Activated CD4-positive, CD25-positive, alpha-beta regulatory T cell treated with anti-CD3 and anti-CD28 coated beads, Interleukin-2, amount 50 U/mL, for 24 hours (primary cell): ENCODE results near the gene F2.
"Not testable (repeated sequence)": the region's sequence is repeated elsewhere in the genome, so short reads cannot be mapped to it uniquely, and the experiment has no call there.

Experiments used
- ATAC-seq, 2 donors: fragments of 150-1000 bp; cut with Tn5 transposase; one replicate each; pipeline ENCODE4 v1.10.0; 2021; ENCODE audit warnings: mild to moderate bottlenecking in 1 of 2, moderate library complexity in 1 of 2

The F2 gene

DNA sequence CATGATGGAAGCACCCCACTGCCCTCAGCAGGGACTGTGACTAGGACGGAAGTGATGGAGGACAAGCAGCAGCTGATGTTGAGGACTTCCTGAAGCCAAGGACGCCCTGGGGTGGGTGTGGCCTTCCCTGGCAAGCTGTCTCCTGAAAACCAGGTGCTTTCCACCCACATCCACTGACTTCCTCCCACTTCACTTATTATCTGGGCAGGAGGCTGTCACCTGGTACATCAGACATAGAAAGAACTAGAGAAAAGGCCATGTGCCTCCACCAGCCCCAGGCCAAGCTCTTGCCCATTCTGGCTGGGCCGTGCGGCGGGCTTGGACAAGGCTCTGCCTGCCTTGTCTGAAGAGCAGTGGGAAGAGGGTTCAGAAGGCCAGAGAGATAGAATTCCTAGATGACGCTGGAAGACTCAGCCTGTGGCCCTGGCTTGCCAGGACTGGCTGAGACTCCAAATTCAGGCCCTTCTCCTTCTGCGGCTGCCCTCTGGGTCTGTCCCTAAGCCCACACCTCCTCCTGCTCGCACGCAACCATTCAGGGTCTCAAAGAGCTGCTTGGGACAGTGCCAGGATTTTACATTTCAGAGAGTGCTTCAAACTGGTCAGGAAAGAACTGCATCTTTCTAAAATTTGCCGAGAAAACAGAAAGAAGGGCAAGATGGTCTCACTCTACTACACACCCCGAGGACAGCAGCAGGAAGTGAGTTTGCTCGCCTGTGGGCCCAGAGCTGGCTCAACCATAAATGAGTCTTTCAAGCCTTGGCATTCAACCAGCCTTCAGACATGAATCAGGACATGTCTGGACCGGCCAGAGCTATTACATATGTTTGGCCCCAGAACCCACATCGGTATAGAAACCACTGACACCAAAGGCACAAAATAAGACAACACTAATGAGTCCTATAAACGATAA is 31.9 kb upstream of the F2 start:
- no peak for ATAC-seq

DNA sequence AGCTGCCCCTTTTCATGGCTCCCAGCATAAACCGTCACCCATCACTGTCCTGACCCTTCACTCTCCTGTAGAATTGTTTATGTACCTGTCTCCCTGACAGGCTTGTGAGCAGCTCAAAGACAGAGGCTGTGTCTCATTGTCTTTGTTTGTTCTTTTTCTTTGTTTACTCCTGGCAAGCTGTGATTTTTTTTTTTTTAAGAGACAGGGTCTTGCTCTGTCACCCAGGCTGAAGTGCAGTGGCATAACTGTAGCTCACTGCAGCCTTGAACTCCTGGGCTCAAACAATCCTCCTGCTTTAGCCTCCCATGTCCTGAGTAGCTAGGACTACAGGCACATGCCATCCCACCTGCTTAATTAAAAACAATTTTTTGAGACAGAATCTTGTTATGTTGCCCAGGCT is 28.3 kb upstream of the F2 start:
- ATAC-seq, result no peak

DNA sequence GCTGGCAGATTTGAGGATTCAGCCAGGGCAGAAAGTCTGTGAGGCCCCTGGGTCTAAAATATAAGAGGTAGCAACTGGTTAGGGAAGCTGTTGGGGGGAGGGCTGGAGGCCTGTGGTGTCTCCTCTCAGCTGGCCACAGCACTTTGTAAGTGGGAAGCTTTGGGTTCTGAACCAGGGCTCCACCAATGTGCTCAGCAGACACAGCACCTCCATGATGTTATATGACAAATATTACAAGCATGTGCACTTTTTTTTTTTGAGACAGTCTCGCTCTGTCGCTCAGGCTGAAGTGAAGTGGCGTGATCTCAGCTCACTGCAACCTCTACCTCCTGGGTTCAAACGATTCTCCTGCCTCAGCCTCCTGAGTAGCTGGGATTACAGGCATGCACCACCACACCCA is 26.6 kb upstream of the F2 start:
- no peak for ATAC-seq

DNA sequence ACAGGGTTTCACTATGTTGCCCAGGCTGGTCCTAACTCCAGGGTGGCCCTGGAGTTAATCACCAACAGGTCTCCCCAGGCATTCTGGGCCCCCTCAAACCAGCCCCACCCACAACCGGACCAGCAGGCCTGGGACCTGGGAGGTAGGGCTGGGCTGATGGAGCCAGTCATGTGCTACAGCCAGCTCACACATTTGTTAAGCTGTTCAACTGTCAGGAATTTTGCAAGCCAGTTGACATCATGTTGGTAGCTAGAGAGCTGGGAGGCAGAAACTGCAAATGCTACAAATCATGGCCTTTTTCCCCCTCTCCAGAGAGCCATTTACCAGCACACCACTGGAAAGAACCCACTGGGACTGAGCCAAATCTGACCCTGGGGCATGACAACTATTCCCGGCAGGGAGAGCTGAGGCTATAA is 25.4 kb upstream of the F2 start:
- ATAC-seq, result no peak

DNA sequence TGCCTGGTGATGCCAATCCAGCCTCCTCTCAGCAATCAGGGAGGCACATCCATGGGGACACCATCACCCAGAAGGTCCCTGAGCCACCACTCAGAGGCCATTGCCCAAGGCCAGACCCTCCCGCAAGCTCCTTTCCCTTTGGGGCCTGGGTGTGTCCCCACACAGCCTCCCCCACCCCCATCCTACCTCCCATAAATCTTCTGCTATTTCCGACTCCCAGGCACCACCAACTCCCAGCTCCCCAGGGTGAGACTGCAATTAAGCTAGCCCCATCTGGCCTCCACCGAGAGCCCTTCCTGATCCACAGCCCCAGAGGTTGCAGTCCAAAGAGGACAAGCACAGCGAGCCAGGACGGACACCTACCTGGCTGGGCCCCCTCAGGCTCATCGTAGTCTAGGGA is 24.9 kb upstream of the F2 start:
- ATAC-seq, result no peak

DNA sequence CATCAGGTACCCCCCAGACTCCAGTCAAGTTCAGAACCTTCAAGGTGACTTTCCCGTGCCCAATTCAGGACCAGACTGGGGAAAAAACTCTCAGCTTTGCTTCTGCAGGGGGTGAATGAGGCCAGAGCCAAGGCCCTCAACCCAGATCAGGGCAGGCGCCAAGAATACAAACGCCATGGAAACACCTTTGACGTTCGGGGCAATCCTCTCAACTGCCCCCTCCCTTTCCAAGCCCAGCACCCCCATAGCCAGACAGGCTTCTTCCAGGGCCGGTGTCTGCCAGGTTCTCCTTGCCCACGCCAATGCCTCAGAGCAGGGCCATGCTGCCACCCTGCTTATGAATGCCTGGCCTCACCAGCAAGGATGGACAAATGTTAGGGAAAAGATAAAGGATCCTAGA is 24.4 kb upstream of the F2 start:
- no peak for ATAC-seq

DNA sequence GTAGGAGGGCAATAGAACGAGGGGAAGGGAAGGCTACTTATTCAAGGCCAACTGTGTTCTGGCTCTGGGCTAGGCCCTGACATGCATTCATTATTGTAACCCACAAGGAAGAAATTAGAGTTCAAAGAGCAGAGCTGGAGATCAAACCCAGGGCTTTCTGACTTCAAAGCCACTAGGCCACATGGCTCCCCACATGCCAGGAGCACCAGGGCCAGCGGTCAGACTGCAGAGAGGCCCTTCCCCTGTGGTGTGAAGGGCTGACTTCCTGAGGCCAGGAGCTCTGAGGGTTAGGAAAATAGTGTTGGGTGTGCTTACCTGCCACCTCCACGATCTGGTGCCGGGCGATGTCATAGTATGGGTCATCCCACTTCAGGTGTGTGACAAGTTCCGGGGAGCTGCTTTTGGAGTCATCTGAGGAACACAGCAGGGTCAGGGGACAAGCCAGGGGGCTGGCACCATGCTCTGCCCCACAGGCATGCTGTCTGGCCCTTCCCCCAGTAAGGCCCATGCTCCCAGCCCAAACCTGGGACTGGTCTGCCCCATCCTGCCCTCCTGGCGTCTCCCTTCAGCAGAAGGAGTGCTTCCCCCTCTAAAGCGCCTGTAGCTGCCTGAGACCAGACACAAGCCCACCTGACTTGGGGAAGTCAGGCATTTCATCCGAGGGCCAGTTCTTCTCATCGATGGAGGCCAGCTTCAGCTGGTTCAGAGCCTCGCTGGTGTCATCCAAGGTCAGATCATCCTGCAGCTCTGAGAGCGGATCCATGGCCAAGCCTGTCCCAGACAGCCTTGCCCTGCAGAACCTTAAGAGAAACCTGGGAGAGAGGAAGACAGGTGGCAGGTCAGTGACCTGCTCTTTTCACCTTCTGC is 23.4 kb upstream of the F2 start:
- no peak for ATAC-seq

DNA sequence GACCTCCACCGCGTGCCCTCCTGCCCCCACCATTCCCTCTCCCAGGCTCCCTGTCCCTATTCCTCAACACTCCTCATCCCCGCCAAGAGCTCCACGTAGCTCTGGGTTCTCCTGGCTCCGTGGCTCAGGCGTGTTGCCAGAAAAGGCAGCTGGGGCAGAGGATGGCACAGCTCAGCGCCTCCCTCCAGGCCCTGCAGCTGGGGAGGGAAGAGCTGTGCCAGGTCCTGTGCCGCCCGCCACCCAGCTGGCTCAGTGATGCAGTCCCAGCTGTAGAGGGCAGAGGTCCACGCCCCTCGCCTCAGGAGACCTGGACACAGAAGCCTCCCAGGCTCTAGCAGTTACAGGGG is 22.8 kb upstream of the F2 start:
- ATAC-seq, result no peak

DNA sequence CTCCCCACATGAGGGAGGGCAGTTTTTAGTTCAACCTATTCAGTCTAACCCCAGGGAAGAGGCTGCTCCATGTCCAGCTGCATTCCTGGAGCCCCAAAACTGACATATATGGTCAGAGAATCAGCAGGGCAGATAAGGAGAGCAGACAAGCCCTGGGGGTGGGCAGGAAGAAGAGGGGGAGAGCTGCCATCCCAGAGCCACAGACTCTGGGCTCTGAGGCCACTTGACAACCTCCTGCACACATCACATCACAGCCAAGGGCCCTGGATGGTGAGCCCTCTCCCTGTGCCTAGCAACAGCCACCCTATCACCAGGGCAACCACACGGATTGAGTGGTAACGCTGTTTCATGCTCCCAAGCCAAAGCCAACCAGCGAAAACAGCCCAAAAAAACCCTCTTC is 21.7 kb upstream of the F2 start:
- ATAC-seq, result no peak

DNA sequence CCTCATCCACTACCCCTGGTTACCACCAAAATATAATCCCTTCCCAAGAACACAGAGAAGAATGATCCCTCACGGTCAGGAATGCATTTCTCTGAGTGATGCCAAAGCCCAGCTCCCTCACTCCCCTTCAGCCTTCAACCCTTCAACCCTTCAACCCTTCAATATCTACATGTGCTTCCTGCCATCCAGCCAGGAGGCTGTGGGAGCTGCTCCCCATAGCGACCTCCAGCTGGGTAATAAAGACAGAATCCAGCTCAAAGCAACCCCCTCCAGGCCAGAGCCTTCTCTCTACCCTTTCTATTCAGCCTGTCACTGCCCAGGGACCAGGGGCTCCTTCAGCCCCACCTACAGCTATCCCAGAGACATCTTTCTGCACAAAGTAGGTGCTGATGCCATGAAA is 21.3 kb upstream of the F2 start:
- no peak for ATAC-seq

DNA sequence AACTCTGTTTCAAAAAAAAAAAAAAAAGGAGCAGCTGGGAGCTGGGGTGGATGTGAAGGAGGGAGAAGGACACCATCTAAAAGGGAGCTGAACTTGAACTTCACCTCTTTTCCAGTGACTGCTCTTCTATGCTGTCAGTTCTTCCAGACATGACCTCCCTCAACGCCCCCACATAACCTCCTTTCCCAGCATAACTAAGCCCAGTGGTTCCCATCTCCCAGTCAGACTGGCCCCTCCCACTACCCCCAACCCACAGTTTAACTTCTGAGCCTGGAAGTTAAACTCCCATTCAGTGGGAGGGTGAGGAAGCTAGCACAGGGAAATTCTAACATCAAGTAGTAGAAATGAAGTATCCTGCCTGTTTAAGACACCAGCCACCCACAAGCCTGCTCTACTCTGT is 20.4 kb upstream of the F2 start:
- no peak for ATAC-seq

DNA sequence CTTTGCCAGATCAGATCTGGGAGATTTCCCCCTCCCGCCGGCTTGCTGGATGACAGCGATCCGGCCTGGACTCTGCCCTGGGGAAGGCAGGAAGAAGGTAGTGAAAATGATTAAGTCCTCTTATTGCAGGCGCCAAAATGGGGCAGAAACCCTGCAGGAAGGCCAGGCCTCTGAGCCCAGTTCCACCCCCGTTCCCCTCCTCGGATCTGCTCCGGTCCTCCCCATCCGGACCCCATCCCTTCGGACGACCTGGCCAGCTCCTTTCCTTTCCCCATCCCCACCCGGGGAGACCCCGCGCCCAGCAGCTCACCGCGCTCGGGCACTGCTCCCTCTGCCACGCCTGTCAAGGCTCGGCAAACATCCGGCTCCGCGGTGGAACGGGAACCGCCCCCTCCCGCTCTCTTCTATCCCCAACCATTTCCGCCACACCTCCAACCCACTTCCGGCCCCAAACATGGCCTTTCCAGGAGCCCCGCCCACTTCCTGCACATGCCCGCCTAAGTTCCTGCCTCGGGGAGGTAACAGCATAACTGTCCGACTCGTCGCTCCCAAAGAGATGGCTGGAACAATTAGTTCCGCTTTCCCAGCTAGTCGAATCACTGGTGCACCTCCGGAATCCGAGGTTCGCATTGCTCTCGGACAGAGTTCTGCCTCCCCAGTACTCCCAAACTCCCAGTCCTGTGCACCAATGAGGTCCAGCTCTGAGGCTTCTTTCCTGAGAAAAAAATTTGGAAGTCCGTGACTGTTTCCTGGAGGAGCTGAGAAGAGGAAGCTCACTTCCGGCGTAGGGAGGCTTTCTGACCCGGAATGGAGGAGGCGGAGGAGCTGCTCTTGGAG is 18.6 kb upstream of the F2 start, which contains the start of the genes ARHGAP1 and ZNF408:
Gene ARHGAP1 (minus strand): TSS at position 379 of the 837 bp plus-strand sequence. CDS start 4,512 bp downstream, outside the sequence.
Gene ZNF408 (plus strand): TSS at position 791 of the 837 bp plus-strand sequence. CDS start 17 bp downstream, at position 808.
- peak; percentile 89 to 94 for ATAC-seq

DNA sequence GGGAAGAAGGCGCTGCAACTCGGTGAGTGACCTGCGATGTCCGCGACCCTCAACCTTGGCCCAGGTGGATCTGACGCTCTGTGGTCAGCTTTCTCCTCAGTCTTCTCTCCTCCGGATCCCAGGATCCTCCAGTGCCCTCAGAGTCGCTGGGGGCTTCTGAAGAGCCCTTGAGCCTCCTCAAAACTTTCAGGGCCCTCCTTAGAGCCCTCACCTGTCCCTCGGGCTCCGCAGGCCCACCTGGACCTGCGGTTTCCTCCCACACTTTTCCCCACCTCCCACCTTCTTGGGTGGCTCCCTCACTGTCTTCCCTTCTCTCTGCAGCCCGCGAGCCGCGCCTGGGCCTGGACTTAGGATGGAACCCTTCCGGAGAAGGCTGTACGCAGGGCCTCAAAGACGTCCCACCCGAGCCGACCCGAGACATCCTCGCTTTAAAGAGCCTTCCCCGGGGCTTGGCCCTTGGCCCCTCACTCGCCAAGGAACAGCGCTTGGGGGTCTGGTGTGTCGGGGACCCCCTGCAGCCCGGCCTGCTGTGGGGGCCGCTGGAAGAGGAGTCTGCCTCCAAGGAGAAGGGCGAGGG is 17.8 kb upstream of the F2 start:
- ATAC-seq, result peak in 1 of 2 donors; percentile 0

DNA sequence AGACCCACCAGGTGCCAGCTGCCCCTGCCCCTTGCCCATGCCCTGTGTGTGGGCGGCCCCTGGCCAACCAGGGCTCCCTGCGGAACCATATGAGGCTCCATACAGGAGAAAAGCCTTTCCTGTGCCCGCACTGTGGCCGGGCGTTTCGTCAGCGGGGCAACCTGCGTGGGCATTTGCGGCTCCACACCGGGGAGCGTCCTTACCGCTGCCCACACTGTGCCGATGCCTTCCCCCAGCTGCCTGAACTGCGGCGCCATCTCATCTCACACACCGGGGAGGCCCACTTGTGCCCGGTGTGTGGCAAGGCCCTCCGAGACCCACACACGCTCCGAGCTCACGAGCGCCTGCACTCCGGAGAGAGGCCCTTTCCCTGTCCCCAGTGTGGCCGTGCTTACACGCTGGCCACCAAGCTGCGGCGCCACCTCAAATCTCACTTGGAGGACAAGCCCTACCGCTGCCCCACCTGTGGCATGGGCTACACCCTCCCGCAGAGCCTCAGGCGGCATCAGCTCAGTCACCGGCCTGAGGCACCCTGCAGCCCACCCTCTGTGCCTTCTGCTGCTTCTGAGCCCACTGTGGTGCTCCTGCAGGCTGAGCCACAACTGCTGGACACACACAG is 13.8 kb upstream of the F2 start:
- no peak for ATAC-seq

DNA sequence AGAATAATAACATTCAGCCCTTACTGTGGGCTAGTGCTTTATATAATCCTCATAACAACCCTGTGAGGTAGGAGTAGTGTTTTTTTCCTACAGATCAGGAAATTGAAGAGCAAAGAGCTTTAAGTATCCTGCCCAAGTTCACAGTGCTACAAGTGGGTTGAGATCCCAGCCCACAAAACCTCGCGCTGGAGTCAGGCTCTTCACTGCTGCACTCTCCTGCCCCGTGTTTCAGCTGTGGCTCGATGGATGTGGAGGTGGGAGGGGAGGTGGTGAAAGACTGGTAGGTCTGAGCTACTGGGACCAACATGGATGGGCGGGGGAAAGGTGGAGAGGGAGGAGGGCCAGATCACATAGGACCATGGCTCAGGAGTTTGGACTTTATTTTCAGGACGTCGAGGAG is 12.1 kb upstream of the F2 start:
- ATAC-seq, result no peak

DNA sequence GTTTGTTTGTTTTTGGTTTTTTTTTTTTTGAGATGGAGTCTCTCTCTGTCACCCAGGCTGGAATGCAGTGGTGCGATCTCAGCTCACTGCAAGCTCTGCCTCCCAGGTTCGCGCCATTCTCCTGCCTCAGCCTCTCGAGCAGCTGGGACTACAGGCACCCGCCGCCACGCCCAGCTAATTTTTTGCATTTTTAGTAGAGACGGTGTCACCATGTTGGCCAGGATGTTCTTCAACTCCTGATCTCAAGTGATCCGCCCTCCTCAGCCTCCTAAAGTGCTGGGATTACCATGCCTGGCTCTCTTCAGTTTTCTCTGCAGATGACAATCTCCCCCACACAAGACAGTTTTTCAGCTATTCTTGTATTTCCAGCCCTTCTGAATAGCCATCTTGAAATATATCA is 9.7 kb upstream of the F2 start:
- ATAC-seq, result not testable (repeated sequence)

DNA sequence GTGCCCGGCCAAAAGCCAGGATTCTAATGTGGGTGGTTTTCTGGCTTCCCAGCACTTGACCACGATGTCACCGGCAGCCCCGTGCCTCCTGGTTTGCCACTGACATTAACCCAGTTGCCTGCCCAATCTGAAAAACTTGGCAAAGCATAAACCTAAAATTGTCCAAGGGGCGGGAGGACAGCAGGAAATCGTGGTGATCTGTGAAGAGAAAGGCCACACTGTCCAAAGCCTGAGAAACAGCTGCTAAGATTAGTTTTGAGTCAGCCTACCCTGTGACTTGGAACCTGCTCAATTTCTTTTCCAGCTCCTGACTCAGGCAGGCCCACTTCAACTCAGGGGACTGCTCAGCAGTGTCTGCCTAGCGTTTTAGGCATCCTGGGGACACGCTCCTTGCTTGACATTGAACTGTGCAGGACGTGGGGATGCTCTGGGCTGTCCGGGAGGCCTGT is 8.2 kb upstream of the F2 start:
- ATAC-seq, result no peak

DNA sequence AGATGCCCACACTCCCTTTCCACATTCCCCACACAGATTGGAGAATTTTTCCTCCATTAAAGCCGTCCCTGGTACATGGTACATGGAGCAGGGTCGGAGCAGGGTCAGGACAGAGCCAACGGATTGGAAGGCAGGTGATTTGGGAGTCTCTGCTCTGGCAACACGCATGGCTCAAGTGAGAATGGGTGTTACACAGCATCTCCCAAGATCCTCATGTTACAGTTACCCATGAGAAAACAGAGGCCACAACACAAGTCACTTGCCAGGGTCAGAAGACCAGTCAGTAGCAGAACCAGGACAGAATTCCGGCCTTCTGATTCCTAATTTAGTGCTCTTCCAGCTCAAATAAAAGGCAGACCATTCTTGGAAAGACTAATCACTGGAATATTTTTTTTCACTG is 7.7 kb upstream of the F2 start:
- ATAC-seq, result no peak

DNA sequence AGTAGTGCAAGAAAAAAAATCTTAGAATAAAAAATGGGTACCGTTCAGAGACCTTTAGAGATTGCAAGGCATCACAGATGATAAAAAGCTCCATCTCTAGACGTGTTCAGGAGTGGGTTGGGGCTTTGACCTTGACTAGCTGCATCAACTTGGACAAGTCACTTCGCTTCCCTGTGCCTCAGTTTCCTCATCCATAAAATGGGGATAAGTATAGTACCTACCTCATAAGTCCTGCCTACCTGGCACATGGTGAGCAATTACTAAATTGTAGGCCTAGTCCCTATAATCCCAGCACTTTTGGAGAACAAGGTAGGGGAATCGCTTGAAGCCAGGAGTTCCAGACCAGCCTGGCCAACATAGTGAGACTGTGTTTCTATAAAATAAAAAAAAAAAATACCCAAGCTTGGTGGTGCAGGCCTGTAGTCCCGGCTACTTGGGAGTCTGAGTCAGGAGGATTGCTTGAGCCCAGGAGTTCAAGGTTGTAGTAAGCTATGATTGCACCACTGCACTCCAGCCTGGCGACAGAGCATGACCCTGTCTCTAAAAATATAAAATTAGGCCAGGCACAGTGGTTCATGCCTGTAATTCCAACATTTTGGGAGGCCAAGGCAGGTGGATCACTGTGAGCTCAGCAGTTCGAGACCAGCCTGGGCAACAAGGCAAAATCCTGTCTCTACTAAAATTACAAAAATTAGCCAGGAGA is 6.0 kb upstream of the F2 start:
- ATAC-seq, result no peak

DNA sequence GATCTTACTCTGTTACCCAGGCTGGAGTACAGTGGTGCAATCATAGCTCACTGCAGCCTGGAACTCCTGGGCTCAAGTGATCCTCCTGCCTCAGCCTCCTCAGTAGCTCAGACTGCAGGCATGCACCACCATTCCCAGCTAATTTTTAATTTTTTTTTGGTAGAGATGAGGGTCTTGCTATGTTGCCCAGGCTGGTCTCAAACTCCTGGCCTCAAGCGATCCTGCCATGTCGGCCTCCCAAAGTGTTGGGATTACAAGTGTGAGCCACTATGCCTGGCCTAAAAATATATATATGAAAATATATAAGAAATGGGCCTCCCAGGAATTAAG is 1.2 kb upstream of the F2 start:
- ATAC-seq, result not testable (repeated sequence)
